Measurements from ENCODE around the gene HTT-AS. TPM values are rescaled to one million over a fixed set of nuclear protein-coding genes. Genes with fewer than 3 reads are reported as not detected.

Gene HTT-AS
- total RNA-seq, 1 donor from 2014 or later: not detected

DNA sequence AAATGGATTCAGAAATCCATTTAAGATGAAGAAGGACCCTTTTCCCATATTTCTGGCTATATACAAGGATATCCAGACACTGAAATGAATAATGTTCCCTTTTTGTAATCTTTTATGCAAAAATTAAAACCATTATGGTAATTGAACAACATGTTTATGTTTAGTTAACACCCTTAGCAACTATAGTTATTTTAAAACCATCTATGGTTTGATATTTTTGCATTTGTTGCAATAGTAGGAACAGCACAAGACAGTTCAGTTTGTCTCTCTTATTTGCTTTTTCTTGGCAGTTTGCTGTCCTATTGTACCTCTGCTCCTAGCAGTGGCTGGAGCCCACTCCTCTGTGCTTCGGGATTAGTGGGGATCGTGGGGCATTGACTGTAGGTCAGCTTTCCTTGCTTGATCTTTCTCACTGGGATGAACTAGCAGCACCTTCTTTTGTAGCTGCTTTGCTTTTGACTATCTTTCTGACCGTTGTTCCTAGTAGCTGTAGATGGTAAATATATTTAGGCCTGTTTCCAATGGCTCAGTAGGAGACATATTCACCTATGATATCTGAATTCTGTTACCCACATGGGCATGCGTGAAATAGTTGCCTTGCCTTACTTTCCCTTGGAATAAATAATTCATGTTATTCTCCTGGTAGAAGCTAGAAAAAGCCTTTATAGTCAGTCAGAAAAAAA is 12.9 kb upstream of the HTT-AS start:
- Mint-ChIP-seq H3K9me3 (peaks cover 4% of the 10 kb centered on the region), H3K36me3 (peaks cover 30% of the 10 kb centered on the region), H3K27ac (no peak overlapping the region), H3K4me3 (no peak overlapping the region), H3K27me3 (no peaks in the 10 kb centered on the region), H3K4me1 (ENCODE audit: unreplicated experiment) (peaks cover 19% of the 10 kb centered on the region)
- no peak for DNase-seq (ENCODE audit: extremely low spot score, unreplicated experiment)
- TF ChIP-seq, protein P1, sequence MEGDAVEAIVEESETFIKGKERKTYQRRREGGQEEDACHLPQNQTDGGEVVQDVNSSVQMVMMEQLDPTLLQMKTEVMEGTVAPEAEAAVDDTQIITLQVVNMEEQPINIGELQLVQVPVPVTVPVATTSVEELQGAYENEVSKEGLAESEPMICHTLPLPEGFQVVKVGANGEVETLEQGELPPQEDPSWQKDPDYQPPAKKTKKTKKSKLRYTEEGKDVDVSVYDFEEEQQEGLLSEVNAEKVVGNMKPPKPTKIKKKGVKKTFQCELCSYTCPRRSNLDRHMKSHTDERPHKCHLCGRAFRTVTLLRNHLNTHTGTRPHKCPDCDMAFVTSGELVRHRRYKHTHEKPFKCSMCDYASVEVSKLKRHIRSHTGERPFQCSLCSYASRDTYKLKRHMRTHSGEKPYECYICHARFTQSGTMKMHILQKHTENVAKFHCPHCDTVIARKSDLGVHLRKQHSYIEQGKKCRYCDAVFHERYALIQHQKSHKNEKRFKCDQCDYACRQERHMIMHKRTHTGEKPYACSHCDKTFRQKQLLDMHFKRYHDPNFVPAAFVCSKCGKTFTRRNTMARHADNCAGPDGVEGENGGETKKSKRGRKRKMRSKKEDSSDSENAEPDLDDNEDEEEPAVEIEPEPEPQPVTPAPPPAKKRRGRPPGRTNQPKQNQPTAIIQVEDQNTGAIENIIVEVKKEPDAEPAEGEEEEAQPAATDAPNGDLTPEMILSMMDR (conservative IDR thresholded peaks at IDR 0.05): no peak

DNA sequence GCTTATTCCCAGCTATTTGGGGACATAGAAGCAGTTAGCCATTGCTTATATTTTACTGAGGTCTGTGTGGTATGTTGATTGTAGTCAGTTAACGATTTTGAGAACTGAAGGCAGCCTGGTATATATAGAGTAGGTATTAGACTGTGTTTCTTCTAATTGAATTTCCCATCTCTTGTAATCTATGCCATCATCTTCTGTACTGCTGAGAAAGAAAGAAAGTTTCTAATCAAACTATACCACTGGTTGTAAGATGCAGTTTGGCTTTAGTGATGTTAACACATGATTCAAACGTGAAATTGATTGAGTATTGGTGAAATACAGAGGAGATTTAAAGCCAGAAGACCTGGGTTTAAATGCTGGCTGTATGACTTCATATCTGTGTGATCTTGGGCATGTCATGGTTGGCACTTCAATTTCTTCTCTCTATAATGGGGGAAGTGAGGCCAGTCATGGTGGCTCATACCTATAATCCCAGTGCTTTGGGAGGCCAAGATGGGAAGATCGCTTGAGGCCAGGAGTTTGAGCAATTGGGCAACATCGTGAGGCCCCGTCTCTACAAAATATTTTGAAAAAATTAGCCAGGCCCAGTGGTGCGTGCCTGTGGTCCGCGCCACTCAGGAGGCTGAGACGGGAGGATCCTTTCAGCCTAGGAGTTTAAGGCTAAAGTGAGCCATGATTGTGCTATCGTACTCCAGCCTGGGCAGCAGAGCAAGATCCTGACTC is 11.8 kb upstream of the HTT-AS start:
- H3K4me3 Mint-ChIP-seq: peak overlapping the region; percentile 71
- peaks cover 4% of the 10 kb centered on the region for H3K9me3 Mint-ChIP-seq
- no peaks in the 10 kb centered on the region for H3K27me3 Mint-ChIP-seq
- H3K36me3 Mint-ChIP-seq: peaks cover 28% of the 10 kb centered on the region
- no peak for DNase-seq (ENCODE audit: extremely low spot score, unreplicated experiment)
- H3K4me1 Mint-ChIP-seq (ENCODE audit: unreplicated experiment): peaks cover 22% of the 10 kb centered on the region
- TF ChIP-seq, protein P1 (conservative IDR thresholded peaks at IDR 0.05): no peak
- peak overlapping the region; percentile 75 for H3K27ac Mint-ChIP-seq

DNA sequence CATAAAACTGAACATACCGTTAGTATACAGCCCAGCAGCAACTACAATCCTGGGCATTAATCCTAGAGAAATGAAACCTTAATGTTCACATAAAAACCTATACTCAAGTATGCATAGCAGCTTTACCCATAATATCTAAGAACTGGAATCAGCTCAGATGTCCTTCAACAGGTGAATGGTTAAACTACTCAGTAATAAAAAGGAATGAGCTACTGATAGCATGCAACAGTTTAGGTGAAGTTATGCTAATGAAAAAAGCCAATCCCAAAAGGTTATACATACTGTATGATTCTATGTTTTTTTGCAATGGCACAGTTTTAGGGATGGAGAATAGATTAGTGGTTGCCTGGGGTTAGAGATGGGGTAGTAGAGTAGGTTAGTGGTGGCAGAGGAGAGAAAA is 9.4 kb upstream of the HTT-AS start:
- Mint-ChIP-seq H3K4me3 (peak overlapping the region; percentile 44), H3K36me3 (peaks cover 22% of the 10 kb centered on the region), H3K27me3 (no peaks in the 10 kb centered on the region), H3K9me3 (peaks cover 4% of the 10 kb centered on the region), H3K4me1 (ENCODE audit: unreplicated experiment) (peaks cover 27% of the 10 kb centered on the region), H3K27ac (peak overlapping the region; percentile 61)
- TF ChIP-seq, protein P1 (conservative IDR thresholded peaks at IDR 0.05): no peak
- DNase-seq (ENCODE audit: extremely low spot score, unreplicated experiment): no peak

DNA sequence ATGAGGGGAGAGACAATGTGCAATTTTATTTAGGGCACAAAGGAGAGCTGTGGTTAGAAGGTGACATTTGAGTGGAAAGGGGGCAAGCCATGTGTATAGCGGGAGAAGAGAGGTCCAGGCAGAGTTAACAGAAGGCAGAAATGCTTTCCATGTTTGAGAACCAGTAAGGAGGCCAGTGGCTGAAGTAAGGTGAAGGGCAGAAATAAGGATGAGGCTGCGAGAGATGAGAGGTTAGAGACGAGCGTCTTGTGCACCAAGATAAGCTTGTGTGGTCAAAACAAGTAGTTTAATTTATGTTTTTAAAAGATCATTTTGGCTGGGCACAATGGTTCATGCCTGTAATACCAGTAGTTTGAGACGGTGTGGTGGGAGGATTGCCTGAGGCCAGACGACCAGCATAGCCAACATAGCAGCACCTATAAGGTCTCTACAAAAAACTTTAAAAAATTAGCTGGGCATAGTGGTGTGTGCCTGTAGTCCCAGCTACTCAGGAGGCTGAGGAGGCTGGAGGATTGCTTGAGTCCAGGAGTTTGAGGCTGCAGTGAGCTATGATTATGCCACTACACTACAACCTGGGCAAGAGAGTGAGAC is 8.7 kb upstream of the HTT-AS start:
- peaks cover 4% of the 10 kb centered on the region for H3K9me3 Mint-ChIP-seq
- no peak for DNase-seq (ENCODE audit: extremely low spot score, unreplicated experiment)
- peaks cover 30% of the 10 kb centered on the region for H3K4me1 Mint-ChIP-seq (ENCODE audit: unreplicated experiment)
- TF ChIP-seq, protein P1 (conservative IDR thresholded peaks at IDR 0.05): no peak
- H3K36me3 Mint-ChIP-seq: peaks cover 16% of the 10 kb centered on the region
- H3K27me3 Mint-ChIP-seq: no peaks in the 10 kb centered on the region
- peak overlapping the region; percentile 12 for H3K4me3 Mint-ChIP-seq
- no peak overlapping the region for H3K27ac Mint-ChIP-seq

DNA sequence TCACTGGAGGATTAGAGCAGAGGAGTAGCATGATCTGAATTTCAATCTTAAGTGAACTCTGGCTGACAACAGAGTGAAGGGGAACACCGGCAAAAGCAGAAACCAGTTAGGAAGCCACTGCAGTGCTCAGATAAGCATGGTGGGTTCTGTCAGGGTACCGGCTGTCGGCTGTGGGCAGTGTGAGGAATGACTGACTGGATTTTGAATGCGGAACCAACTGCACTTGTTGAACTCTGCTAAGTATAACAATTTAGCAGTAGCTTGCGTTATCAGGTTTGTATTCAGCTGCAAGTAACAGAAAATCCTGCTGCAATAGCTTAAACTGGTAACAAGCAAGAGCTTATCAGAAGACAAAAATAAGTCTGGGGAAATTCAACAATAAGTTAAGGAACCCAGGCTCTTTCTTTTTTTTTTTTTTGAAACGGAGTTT is 5.4 kb upstream of the HTT-AS start:
- Mint-ChIP-seq H3K4me3 (no peak overlapping the region), H3K36me3 (peaks cover 11% of the 10 kb centered on the region), H3K9me3 (peaks cover 4% of the 10 kb centered on the region), H3K4me1 (ENCODE audit: unreplicated experiment) (peaks cover 32% of the 10 kb centered on the region), H3K27ac (peak overlapping the region; percentile 8), H3K27me3 (no peaks in the 10 kb centered on the region)
- TF ChIP-seq, protein P1 (conservative IDR thresholded peaks at IDR 0.05): no peak
- DNase-seq (ENCODE audit: extremely low spot score, unreplicated experiment): no peak

Measured in type B pancreatic cell (in vitro differentiated cells).